ENCODE data around the gene ZNF225. TPM values are rescaled to one million over a fixed set of nuclear protein-coding genes. Genes with fewer than 3 reads are reported as not detected.
A peak's percentile ranks its signal among the peaks of the same experiment; 100 is the strongest.
"Not testable (repeated sequence)": the region's sequence is repeated elsewhere in the genome, so short reads cannot be mapped to it uniquely, and the experiment has no call there.

ZNF225 gene
- 3.1 and 4.1 TPM in 2 replicates for total RNA-seq (2014; rRNA removed; shearing (Covaris generic))

DNA sequence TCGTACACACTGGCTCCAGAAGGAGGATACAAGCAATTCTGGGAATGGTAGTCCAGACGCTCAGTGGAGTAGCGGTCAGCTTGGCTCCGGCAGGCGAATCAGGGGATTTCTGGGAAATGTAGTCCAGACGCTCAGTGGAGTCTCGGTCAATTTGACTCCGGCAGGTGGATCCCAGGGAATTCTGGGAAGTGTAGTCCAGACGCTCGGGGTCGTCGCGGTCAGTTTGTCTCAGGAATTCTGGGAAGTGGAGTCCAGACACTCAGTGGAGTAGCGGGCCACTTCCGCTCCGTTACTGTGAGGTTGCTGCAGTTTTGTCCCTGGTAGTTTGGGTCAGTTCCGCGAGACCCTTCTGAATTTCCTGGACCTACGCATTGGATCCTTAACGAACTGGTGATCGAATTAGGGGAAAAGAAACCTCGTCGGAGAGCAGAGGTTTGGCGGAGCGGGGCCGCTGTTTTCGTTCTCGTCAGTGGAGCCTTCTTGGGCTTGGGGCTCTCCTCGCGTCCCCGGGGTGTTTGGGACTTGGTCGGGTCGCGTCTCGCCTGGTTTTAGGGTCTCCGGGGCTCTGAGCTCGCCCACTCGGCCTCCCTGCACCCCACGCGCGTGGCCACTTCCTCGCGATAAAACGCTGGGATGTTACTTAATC, at the start of gene ZNF225:
TSS of gene ZNF225 (plus strand) at position 262 of the 646 bp plus-strand sequence. CDS start 2,429 bp downstream, outside the sequence.
- peak; percentile 99 for DNase-seq (ENCODE audit: low read depth)

DNA sequence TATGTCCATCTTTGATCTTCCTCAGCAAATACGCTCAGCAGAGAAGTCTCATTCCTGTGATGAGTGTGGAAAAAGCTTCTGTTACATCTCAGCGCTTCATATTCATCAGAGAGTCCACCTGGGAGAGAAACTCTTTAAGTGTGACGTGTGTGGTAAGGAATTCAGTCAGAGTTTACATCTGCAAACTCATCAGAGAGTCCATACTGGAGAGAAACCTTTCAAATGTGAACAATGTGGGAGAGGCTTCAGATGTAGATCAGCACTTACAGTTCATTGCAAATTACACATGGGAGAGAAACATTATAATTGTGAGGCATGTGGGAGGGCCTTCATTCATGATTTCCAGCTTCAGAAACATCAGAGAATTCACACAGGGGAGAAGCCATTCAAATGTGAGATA, 46.9 kb upstream of the ZNF225 start:
- DNase-seq (ENCODE audit: low read depth), result no peak

DNA sequence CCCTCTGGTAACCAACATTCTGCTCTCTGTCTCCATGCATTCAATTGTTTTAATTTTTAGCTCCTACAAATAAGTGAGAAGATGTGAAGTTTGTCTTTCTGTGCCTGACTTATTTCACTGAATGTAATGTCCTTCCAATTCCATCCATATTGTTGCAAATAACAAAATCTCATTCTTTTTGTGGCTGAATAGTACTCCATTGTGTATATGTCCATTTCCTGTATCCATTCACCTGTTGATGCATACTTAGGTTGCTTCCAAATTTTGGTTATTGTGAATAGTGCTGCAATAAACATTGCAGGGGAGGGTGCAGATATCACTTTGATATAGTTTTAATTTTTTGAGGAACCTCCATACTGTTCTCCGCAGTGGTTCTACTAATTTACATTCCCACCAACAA, 43.8 kb upstream of the ZNF225 start:
- DNase-seq (ENCODE audit: low read depth), result no peak

DNA sequence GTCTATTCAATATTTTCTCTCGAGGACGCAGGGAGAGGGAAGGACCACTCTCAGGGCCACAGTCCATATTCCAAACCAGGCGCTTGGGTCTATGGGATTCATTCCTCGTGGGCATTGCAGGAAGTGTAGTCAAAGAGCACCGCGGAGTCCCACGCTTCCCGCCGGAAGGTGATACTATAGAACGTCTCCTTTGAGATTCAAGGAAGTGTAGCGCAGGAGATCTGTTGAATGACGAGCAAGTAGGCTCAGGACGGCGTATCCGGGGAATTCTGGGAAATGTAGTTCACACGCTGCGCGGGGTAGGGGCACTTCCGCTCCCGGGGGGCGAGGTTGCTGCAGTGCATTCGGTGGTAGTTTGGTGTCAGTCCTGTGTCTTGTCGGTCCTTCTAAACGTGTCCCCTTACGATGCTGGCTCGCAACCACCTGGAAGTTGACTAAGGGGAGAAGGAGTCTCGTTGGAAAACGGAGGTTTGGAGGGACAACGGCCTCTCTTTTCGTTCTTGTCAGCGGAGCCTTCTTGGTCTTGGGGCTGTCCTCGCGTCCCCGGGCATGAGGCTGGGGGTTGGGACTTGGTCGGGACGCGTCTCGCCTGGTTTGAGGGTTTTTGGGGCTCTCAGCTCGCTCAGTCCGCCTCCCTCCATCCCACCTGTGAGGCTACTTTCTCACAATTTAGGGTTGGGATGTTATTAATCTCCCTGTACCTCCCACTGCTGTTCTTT, 41.2 kb upstream of the ZNF225 start, which contains the start of gene ZNF284:
TSS of gene ZNF284 (plus strand) at position 336 of the 719 bp plus-strand sequence. CDS start 4,231 bp downstream, outside the sequence.
- peak; percentile 95 for DNase-seq (ENCODE audit: low read depth)

DNA sequence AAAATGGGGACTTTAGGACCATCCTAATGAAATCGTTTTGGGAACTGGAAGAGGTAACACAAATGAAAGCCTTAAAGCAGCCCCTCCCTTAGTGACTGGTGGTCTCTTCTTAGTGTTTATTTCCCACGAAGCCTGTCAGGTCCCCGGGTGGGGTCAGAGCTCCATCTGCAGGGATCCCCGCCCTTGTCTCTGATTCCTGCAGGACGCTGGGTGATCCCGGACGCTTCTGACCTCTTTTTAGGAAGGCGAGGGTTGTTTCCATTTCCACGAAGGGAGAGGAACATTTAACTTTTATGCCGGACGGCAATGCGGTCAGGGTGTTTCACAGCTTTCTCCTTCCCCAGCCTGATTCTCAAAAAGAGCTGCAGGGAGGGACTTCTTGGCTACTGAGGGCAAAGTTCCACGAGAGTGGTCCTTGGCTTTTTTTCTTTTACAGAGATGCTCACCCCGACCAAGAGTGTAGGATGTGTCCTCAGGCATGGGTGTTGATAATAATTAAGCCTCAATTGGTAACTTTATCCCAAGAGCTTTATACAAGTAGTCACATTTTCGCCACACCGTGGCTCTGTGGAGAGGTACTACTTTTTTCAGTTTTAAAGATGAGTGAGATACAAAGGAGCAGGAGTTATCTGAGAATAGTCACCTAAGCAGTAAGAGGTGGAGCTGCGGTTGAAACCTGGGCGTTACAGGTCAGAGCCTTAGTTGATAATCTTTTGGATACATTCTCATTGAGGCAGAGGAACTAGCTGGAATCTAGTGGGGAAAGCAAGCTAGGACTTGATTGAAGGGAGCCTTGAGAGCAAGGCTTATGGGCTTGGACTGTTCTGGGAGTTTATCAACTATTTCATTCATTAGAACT, 40.4 kb upstream of the ZNF225 start:
- peak; percentile 20 for DNase-seq (ENCODE audit: low read depth)

DNA sequence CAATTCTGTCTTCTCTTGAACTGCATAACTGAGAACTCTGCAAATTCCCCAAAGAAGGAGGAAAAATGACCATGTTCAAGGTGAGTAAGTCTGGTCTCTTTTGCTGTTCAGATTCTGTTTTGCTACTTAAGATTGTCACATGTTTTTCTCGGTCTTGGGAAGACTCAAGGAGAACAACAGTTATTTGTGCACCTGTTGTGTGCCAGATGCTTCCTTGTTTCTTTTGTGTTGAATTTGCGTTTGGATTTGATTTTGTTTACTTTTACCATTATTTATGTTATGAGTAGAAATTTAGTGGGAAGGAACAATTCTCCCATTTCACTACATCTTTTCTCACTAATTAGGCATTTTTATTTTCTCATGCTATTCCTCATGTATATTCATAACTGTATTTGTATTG, 36.9 kb upstream of the ZNF225 start:
- no peak for DNase-seq (ENCODE audit: low read depth)

DNA sequence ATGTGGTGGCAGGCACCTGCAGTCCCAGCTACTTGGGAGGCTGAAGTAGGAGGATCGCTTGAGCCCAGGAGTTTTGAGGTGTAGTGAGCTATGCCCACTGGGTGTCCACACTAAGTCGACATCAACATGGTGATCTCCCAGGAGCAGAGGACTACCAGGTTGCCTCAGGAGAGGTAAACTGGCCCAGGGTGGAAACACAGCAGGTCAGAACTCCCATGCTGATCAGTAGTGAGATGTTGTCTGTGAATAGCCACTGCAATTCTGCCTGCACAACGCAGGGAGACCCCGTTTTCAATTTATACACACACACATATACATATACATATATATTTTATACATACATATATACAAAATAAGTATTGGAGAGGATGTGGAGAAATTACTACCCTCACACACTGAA, 21.1 kb upstream of the ZNF225 start:
- no peak for DNase-seq (ENCODE audit: low read depth)

DNA sequence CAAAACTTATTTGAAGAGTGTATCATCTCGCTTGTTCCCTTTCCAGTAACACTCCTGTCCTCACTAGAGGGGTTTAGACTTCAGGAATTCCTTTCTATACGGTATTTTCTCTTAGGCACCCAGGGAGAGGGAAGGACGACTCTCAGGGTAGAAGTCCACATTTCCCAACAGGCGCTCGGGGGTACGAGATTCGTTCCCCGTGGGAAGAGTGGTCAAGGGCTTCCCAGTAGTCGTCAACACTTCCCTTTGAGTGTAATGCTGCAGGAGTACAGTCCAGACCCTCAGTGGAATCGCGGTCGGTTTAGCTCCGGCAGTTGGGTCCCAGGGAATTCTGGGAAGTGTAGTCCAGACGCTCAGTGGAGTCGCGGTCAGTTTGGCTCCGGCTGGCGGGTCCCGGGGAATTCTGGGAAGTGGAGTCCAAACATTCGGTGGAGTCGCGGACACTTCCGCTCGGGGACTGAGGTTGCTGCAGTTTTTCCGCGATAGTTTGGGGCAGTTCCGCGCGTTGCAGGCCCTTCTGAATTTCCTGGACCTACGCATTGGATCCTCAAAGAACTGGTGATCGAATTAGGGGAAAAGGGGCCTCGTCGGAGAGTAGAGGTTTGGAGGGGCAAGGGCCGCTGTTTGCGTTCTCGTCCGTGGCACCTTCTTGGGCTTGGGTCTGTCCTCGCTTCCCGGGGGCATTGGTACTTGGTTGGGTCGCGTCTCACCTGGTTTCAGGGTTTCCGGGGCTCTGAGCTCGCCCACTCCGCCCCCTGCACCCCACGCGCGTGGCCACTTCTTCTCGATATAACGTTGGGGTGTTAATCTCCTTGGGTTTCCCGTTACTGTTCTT, 19.1 kb upstream of the ZNF225 start, which contains the start of gene ZNF224:
TSS of gene ZNF224 (plus strand) at position 431 of the 835 bp plus-strand sequence. CDS start 3,513 bp downstream, outside the sequence.
- DNase-seq (ENCODE audit: low read depth), result peak; percentile 95

DNA sequence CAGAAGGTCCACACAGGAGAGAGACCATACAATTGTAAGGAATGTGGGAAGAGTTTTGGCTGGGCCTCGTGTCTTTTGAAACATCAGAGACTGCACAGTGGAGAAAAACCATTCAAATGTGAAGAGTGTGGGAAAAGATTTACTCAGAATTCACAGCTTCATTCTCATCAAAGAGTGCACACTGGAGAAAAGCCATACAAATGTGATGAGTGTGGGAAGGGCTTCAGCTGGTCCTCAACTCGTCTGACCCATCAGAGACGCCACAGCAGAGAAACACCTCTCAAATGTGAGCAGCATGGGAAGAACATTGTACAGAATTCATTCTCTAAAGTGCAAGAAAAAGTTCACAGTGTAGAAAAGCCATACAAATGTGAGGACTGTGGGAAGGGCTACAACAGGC, 5.4 kb upstream of the ZNF225 start:
- DNase-seq (ENCODE audit: low read depth), result no peak

DNA sequence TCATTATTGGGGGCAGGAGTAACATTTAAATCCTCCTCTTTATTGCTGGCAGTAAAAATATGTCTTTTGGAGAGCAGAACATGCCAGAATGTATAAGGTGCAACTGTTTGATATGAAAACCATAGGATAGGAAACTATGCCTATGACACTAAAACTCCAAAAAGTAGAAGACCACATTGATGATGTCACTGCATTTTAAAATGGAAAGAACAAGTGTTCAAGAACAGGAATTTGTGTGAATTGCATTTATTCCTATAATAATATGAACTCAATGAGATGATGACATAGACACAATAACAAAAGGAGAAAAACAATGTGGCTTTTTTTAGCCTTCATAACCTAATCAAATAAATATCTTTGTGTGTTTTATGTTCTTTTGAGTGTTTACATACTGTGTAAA, 3.7 kb upstream of the ZNF225 start:
- no peak for DNase-seq (ENCODE audit: low read depth)

DNA sequence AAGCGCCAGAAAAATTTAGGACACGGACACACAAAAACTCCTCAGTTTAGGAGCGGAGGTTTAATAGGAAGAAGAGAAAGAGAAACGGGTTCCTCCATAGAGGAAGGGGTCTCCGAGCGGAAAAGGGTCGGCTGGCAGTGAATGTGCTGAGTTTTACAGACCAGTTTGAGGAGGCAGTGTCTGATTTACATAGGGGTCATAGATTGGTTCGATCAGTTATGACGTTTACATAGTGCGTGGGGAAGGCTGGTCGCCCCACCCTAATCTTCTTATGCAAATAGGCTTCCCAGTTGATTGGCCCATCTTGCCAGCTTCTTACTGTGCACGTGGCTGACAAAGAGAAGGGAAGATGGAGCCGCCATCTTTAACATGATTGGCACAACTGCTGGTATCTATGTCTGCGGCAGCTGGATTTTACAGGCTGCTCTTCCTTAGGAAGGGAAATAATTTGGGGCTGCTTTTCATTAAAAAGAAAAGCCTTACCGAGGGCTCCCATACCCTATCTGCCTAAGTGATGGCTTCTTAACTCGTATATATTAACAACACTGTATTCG, 1.2 kb upstream of the ZNF225 start:
- DNase-seq (ENCODE audit: low read depth), result peak; percentile 75

DNA sequence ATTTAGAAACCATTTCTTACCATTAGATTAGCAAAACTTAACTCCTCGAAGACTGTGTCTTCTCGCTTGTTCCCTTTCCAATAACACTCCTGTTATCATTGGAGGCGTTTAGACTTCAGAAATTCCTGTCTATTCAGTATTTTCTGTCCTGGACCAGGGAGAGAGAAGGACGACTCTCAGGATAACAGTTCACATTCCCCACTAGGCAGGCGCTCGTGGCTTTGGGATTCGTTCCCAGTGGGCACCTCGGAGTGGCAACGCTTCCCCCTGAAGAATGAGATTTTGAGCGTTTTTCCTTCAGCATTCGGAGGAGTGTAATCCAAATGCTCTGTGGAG, 429 bp upstream of the ZNF225 start:
- no peak for DNase-seq (ENCODE audit: low read depth)

DNA sequence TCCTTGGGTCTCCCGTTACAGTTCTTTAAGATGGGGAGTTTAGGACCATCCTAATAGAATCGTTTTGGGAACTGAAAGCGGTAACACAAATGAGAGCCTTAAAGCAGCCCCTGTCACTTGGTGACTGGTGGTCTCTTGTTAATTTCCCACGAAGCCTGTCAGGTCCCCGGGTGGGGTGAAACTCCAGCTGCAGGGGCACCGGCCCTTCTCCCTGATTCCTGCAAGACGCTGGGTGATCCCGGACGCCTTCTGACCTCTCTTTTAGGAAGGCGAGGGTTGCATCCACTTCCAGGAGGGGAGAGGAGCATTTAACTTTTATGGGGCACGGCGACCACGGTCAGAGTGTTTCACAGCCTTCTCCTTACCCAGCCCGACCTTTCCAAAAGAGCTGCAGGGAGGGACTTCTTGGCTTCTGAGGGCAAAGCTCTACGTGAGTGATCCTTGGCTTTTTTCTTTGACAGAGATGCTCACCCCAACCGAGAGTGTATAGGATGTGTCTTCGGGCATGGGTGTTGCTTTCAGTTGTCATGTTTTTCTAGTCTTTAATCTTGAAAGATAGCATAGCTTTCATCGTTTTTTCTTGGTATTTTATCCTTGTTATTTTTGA, 688 bp downstream of the ZNF225 start:
- no peak for DNase-seq (ENCODE audit: low read depth)

DNA sequence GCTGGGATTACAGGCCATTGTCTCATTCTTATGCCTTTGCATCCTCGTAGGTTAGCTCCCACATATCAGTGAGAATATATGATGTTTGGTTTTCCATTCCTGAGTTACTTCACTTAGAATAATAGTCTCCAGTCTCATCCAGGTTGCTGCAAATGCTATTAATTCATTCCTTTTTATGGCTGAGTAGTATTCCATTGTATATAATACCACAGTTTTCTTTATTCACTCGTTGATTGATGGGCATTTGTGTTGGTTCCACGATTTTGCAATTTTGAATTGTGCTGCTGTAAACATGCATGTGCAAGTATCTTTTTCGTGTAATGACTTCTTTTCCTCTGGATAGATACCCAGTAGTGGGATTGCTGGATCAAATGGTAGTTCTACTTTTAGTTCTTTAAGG, 8.0 kb downstream of the ZNF225 start:
- not testable (repeated sequence) for DNase-seq (ENCODE audit: low read depth)

DNA sequence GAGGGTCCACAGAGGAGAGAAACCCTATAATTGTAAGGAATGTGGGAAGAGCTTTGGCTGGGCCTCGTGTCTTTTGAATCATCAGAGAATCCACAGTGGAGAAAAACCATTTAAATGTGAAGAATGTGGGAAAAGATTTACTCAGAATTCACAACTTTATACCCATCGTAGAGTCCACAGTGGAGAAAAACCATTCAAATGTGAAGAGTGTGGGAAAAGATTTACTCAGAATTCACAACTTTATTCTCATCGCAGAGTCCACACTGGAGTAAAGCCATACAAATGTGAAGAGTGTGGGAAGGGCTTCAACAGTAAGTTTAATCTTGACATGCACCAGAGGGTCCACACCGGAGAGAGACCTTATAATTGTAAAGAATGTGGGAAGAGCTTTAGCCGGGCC, 18.8 kb downstream of the ZNF225 start:
- DNase-seq (ENCODE audit: low read depth), result no peak

DNA sequence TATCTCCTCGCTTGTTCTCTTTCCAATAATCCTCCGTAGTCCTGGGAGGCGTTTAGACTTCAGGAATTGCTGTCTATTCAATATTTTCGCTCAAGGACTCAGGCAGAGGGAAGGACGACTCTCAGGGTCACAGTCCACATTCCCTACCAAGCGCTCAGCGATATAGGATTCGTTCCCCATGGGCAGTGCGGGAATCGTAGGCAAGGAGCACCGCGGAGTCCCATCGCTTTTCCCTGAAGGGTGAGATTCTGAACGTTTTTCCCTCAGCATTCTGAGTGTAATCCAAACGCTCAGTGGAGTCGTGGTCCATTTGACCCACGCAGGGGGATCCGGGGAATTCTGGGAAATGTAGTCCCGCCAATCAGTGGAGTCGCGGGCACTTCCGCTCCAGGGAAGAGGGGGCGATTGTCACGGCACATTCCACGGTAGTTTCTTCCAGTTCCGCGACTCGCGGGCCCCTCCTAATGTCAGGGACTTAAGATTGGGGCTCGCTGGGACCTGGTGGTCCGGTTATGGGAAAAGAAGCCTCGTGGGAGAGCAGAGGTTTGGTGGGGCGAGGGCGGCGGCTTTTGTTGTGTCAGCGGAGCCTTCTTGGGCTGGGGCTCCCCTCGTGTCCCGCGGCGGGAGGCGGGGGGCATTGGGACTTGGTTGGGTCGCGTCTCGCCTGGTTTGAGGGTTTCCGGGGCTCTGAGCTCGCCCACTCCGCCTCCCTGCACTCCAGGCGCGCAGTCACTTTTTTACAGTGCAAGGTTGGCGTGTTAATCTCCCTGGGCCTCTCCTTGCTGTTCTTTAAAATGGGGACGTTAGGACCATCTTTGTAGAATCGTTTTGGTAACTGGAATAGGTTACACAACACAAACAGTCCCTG, 28.2 kb downstream of the ZNF225 start, which contains the start of gene ZNF234:
TSS of gene ZNF234 (plus strand) at position 364 of the 868 bp plus-strand sequence. CDS start 3,079 bp downstream, outside the sequence.
- peak; percentile 93 for DNase-seq (ENCODE audit: low read depth)

DNA sequence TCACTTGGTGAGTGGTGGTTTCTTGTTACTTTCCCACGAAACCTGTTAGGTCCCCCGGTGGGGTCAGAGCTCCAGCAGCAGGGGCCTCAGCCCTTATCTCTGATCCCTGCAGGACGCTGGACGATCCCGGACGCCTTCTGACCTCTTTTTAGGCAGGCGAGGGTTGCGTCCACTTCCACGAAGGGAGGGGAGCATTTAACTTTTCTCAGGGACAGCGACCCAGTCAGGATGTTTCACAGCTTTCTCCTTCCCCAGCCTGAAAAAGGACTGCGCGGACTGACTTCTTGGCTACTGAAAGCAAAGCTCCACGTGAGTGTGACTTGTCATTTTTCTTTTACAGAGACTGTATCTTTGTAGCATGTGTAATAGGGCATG, 28.8 kb downstream of the ZNF225 start:
- DNase-seq (ENCODE audit: low read depth), result peak; percentile 49

DNA sequence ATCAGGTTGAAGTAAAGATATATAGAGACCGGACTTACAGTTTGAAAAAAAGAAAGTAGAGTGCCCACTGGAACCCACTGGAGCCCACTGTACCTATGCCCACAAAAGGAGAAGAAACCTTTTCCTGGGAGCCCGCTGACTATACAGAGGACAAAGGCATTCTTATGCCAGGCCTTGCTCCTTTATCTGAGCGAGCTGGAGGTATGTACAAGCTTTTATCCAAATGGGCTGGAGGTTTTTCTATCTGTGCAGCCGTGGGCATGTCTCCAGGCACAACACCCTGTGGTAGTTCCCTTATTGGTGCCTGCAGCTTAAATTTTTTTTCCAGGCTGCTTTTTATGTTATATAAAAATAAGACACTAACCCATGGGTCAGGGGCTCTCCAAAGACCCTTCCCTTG, 36.6 kb downstream of the ZNF225 start:
- DNase-seq (ENCODE audit: low read depth), result no peak

DNA sequence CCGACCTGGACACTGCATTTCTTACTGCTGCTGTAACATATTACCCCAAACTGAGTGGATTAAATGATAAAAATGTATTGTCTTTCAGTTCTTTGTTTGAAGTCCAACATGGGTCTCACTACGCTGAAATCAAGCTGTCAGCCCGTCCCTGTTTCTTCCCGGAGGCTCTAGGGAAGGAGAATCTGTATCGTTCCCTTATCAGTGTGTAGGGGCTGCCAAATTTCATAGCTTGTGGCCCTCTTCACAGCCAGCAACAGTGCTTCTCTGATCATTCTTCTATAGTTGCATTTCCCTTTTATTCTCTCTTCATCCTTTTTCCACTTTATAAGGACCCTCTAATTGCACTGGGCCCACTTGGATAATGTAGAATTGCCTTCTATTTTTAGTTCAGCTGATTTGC, 38.3 kb downstream of the ZNF225 start:
- no peak for DNase-seq (ENCODE audit: low read depth)

DNA sequence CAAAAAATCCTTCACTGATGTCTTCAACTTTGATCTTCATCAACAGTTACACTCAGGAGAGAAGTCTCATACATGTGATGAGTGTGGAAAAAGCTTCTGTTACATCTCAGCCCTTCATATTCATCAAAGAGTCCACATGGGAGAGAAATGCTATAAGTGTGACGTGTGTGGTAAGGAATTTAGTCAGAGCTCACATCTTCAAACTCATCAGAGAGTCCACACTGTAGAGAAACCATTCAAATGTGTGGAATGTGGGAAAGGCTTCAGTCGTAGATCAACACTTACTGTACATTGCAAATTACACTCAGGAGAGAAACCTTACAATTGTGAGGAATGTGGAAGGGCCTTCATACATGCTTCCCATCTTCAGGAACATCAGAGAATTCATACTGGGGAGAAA, 43.3 kb downstream of the ZNF225 start:
- DNase-seq (ENCODE audit: low read depth), result no peak
